Kidney (tissue), 14 donors: ENCODE results near the gene MMD2. TPM values are rescaled to one million over a fixed set of nuclear protein-coding genes. Genes with fewer than 3 reads are reported as not detected.

ENCODE experiments used
- DNase-seq, 5 donors: peaks; one replicate each; pipeline ENCODE4 v3.0.0-alpha.2; 2013 to 2020
- FAIRE-seq: peaks from 2 replicates; lab custom pipeline; 2012; peaks lifted over from hg19 to GRCh38; lab: Jason Lieb, UNC
- H3K27ac ChIP-seq, 2 donors: one replicate each; pipeline ENCODE4 v1.7.0; 2013; ENCODE audit warnings: low read depth in 2 of 2, low read length in 2 of 2, inconsistent platforms in 1 of 2
- H3K27me3 ChIP-seq: one replicate; pipeline ENCODE4 v1.7.1; 2013; ENCODE audit warnings: low read length, inconsistent platforms; ENCODE audit not compliant: control insufficient read depth, insufficient read depth
- H3K36me3 ChIP-seq, 3 donors: one replicate each; pipeline versions ENCODE4 v1.7.0 to v1.7.1; 2013; ENCODE audit warnings: low read length in 3 of 3, control low read depth in 1 of 3, inconsistent platforms in 1 of 3; ENCODE audit not compliant: insufficient read depth in 3 of 3, control insufficient read depth in 2 of 3
- H3K4me1 ChIP-seq, 3 donors: one replicate each; pipeline versions ENCODE4 v1.7.0 to v1.7.1; 2013; ENCODE audit warnings: low read length in 3 of 3, inconsistent platforms in 1 of 3, low read depth in 1 of 3; ENCODE audit not compliant: control insufficient read depth in 2 of 3, insufficient read depth in 2 of 3
- H3K4me3 ChIP-seq, 3 donors: one replicate each; pipeline versions ENCODE4 v1.7.0 to v1.8.1; 2013; ENCODE audit warnings: low read length in 3 of 3, control low read depth in 1 of 3, inconsistent platforms in 1 of 3
- H3K9ac ChIP-seq, 3 donors: one replicate each; pipeline versions ENCODE4 v1.7.0 to v1.7.1; 2013; ENCODE audit warnings: low read length in 3 of 3, control low read depth in 1 of 3, inconsistent platforms in 1 of 3
- H3K9me3 ChIP-seq, 3 donors: one replicate each; pipeline versions ENCODE4 v1.7.0 to v1.7.1; 2013; ENCODE audit warnings: low read length in 3 of 3, control low read depth in 1 of 3, inconsistent platforms in 1 of 3; ENCODE audit not compliant: control insufficient read depth in 2 of 3, insufficient read depth in 1 of 3
- CTCF ChIP-seq: IDR thresholded peaks from 3 replicates; pipeline ENCODE4 v1.5.1; 2012; ENCODE audit warnings: mild to moderate bottlenecking, moderate library complexity, borderline replicate concordance; ENCODE audit not compliant: insufficient read depth; ENCODE audit errors: extremely low read depth
- intact Hi-C: fragments of 100-400 bp; cut with DNase I; formaldehyde crosslinking; loops from one replicate; pipeline ENCODE4 v1.11.1; 2022
- polyA plus RNA-seq: library from polyadenylated mRNA; stranded (reverse); fragments of 350-450 nt; fragmentation: Illumina TruSeq; extraction: RNeasy Lipid Tissue Mini Kit (QIAGEN cat#74804); gene quantifications from one replicate; pipeline ENCODE4 v1.2.3, GENCODE V29; 2014; ENCODE audit warnings: low read depth, low replicate concordance; ENCODE audit not compliant: insufficient read depth
- total RNA-seq: library from RNA; stranded (reverse); fragmentation: NEBNext Ultra II Directional; extraction: Animal tissue kit (Norgen Biotek cat#: 25700); gene quantifications from one replicate; pipeline ENCODE4 v1.2.1, GENCODE V29; 2021
- donor health status: control.
- donor health status: control.
- donor health status: control.
- donor health status: control.
- donor health status: control.
- donor health status: DM: yes; HTN: yes; CAD: no.
- donor health status: Normal renal cell carcinoma (clear cell type).

Gene MMD2
- total and polyA plus RNA-seq, 2 donors from 2014 or later, result not detected

DNA sequence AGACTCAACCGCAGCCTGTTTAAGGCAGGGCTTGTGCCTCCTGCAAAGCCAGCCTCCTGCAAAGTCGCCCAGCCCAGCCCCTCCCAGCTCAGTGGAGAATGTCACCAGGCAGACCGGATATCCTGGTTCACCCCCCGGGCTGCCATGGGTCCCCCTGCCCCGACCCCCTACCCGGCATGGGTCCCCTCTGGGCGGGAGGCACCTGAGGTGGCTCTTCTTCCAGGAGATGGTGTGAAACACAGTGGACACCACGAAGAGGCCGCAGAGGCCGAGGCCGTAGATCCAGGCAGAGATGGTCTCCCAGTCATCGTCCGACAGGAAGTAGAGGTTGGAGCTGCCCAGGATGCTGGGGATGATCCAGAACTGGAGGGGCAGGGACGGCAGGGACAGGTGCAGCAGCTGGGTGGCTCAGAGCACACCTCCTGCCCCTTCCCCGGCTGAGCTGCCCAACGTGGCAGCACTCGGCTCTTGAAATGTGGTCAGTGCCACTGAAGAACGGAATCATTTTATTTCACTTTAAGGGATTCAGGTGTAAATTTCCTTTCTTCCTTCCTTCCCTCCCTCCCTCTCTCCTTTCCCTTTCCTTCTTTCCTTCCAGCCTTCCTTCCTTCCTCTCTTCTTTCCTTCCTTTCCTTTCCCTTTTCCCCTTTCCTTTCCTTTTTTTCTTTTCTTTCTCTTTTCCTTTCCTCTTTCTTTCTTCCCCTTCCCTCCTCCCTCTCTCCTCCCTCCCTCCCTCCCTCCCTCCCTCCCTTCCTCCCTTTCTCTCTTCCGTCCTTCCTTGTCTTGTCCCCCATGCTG lies 38.8 kb downstream of the MMD2 start:
- no peaks in the 10 kb centered on the region for H3K36me3 ChIP-seq
- FAIRE-seq, result no peak
- TF ChIP-seq CTCF, result no peak

GRCh38 chr7:4916113-4916512 lies 42.9 kb downstream of the MMD2 start:
- Histone ChIP-seq H3K4me1 (no peaks in the 10 kb centered on the region), H3K9ac (no peak overlapping the region), H3K9me3 (peaks cover 0 to 2% (median 0%) of the 10 kb centered on the region in 3 donors), H3K27me3 (no peaks in the 10 kb centered on the region), H3K36me3 (no peaks in the 10 kb centered on the region), H3K27ac (no peak overlapping the region), H3K4me3 (no peak overlapping the region)
- intact Hi-C loops, result no loop called here
- DNase-seq, result no peak
- no peak for TF ChIP-seq CTCF
- FAIRE-seq, result no peak

More for the DNA sequence above, 38.8 kb downstream of the MMD2 start:
- H3K27me3 ChIP-seq, result no peaks in the 10 kb centered on the region
- no peak overlapping the region for H3K4me3 ChIP-seq
- peaks cover 0 to 2% (median 0%) of the 10 kb centered on the region in 3 donors for H3K9me3 ChIP-seq
- intact Hi-C loops, result no loop called here
- no peak overlapping the region for H3K27ac ChIP-seq
- no peaks in the 10 kb centered on the region for H3K4me1 ChIP-seq
- no peak for DNase-seq
- H3K9ac ChIP-seq, result no peak overlapping the region

GRCh38 chr7:4911111-4911828 lies 47.7 kb downstream of the MMD2 start:
- Histone ChIP-seq H3K4me3 (no peak overlapping the region), H3K4me1 (no peaks in the 10 kb centered on the region), H3K9ac (no peak overlapping the region), H3K27ac (no peak overlapping the region), H3K36me3 (no peaks in the 10 kb centered on the region), H3K27me3 (no peaks in the 10 kb centered on the region), H3K9me3 (no peaks in the 10 kb centered on the region)
- DNase-seq (no peak), FAIRE-seq (no peak)
- intact Hi-C loops, result no loop called here
- TF ChIP-seq CTCF, result no peak
